ENCODE measurements around the gene SFI1.
"Not testable (repeated sequence)": the region's sequence is repeated elsewhere in the genome, so short reads cannot be mapped to it uniquely, and the experiment has no call there.

Gene SFI1, protein sequence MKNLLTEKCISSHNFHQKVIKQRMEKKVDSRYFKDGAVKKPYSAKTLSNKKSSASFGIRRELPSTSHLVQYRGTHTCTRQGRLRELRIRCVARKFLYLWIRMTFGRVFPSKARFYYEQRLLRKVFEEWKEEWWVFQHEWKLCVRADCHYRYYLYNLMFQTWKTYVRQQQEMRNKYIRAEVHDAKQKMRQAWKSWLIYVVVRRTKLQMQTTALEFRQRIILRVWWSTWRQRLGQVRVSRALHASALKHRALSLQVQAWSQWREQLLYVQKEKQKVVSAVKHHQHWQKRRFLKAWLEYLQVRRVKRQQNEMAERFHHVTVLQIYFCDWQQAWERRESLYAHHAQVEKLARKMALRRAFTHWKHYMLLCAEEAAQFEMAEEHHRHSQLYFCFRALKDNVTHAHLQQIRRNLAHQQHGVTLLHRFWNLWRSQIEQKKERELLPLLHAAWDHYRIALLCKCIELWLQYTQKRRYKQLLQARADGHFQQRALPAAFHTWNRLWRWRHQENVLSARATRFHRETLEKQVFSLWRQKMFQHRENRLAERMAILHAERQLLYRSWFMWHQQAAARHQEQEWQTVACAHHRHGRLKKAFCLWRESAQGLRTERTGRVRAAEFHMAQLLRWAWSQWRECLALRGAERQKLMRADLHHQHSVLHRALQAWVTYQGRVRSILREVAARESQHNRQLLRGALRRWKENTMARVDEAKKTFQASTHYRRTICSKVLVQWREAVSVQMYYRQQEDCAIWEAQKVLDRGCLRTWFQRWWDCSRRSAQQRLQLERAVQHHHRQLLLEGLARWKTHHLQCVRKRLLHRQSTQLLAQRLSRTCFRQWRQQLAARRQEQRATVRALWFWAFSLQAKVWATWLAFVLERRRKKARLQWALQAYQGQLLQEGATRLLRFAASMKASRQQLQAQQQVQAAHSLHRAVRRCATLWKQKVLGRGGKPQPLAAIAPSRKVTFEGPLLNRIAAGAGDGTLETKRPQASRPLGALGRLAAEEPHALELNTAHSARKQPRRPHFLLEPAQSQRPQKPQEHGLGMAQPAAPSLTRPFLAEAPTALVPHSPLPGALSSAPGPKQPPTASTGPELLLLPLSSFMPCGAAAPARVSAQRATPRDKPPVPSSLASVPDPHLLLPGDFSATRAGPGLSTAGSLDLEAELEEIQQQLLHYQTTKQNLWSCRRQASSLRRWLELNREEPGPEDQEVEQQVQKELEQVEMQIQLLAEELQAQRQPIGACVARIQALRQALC

GRCh38 chr22:31496007-31496734 lies at the start of gene SFI1:
Gene SFI1, plus strand, starts transcription at chr22:31496536. Its CDS starts 11,749 bp downstream, at chr22:31508285.
- DNase-seq, result peak; percentile 94

GRCh38 chr22:31446767-31447166 lies 49.6 kb upstream of the SFI1 start:
- no peak for DNase-seq

GRCh38 chr22:31447337-31447736 lies 49.0 kb upstream of the SFI1 start:
- DNase-seq, result no peak

- no peak for DNase-seq
Observed at GRCh38 chr22:31448382-31448781, 48.0 kb upstream of the SFI1 start.

DNA sequence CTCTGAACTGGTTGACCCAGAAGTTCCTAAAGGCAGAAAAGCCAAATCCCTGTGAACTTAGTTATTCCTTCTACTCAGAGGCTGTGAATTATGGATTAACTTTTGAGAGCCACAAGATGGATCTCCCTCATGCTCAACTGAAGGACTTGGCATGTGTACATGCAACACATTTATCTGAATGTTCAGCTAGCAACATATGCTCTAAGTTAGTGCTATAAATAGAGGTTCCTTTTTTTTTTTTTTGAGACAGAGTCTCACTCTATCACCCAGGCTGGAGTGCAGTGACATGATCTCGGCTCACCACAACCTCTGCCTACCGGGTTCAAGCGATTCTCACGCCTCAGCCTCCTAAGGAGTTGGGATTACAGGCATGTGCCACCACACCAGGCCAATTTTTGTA lies 46.8 kb upstream of the SFI1 start:
- no peak for DNase-seq

DNA sequence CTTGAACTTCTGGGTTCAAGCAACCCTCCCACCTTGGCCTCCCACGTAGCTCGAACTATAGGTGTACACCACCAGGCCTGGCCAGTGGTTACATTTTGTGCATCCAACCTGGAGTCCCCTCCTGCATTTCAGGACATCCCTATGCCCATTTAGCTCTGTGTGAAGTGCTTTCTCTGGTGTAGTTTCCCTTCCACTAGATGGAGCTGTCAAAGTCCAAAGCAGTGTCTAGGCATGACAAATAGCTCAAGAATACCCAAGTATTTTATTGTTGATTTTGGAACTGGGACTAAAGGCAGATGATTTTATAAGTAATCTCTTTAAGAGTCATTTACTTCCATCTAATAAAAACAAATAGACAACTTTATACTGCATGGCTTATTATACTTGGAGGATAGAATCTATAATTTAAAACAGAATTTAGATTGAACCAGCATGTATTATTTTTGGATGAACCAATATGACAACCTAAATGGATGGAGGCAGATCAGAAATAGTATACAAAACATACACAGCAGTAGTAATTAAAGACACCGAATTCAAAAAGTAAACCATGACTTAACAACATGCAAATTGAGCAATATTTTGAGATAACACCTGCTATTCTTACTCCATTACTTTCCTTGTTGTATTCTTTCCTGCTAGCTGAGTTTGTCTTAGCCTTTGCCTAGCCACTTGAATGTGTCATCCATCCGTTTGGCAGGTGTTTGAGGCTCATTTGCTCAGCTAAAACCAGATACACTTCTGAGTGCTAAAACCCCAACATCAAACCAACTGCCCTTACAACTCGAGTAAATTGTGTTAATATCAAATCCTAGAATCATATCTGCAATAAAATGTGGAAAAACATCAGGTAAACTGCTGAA lies 44.4 kb upstream of the SFI1 start:
- no peak for DNase-seq

- DNase-seq, result no peak
Observed at GRCh38 chr22:31461699-31462098, 34.6 kb upstream of the SFI1 start.

DNA sequence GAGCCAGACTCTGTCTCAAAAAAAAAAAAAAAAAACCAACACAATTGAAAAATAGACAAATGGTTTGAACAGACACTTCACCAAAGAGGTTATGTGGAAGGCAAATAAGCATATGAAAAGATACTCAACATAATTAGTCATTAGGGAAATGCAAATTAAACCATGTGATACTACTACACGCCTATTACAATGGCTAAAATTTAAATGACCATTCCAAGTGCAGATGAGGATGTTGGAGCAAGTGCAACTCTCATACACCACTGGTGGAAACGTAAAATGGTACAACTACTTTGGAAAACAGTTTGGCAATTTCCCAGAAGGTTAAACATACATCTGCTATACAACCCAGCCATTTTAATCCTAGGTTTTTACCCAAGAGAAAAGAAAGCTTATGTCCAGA lies 31.0 kb upstream of the SFI1 start:
- no peak for DNase-seq

GRCh38 chr22:31474743-31475142 lies 21.6 kb upstream of the SFI1 start:
- no peak for DNase-seq

DNA sequence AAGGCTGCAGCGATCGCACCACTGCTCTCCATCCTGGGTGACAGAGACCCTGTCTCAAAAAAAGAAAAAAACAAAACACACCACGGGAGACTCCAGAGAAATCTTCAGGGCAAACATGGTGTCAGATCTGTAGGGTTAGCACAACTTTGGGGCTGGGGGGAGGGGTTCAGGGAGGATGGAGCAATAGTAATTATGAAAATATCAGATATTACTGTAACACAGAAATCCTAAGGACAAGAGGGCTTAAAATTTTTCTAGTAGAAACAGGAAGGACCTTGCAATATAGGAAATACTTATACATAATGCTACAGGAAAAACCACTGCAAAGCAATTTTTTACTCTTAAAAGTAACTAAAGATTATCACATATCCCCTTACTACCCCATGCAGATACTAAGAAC lies 20.5 kb upstream of the SFI1 start:
- DNase-seq, result no peak

DNA sequence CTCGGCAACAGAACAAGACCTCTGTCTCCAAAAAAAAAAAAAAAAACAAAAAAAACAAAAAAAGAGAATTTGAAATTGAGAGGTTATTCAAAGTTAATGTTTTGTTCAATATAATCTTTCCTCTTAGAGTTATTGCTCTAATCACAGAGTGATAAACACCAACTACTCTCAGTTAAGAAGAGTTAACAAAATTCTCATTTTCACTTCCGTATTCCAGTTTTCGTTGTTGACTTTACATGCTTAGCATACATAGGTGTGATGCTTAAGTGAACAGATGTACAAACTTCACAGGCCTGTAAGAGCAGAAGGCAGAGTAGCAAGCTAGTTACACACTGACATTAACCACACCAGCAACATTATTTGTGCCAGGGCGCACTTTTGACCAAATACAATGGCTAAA lies 19.0 kb upstream of the SFI1 start:
- no peak for DNase-seq

GRCh38 chr22:31481129-31481528 lies 15.2 kb upstream of the SFI1 start:
- no peak for DNase-seq

DNA sequence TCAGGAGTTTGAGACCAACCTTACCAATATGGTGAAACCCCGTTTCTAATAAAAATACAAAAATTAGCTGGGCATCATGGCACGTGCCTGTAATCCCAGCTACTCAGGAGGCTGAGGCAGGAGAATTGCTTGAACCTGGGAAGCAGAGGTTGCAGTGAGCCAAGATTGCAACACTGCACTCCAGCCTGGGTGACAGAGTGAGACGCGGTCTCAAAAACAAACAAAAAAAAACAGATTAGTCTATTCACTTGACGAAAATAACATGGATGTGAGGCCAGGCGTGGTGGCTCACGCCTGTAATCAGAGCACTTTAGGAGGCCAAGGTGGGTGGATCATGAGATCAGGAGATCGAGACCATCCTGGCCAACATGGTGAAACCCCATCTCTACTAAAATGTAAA lies 13.9 kb upstream of the SFI1 start:
- not testable (repeated sequence) for DNase-seq

DNA sequence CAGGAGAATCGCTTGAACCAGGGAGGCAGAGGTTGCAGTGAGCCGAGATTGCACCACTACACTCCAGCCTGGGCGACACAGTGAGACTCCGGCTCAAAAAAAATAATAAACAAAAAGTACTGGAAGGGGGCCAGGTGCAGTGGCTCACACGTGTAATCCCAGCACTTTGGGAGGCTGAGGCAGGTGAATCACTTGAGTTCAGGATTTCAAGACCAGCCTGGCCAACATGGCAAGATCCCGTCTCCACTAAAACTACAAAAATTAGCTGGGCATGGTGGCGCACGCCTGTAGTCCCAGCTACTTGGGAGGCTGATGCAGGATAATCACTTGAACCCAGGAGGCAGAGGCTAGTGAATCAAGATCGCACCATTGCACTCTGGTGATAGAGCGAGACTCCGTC lies 10.0 kb upstream of the SFI1 start:
- not testable (repeated sequence) for DNase-seq

DNA sequence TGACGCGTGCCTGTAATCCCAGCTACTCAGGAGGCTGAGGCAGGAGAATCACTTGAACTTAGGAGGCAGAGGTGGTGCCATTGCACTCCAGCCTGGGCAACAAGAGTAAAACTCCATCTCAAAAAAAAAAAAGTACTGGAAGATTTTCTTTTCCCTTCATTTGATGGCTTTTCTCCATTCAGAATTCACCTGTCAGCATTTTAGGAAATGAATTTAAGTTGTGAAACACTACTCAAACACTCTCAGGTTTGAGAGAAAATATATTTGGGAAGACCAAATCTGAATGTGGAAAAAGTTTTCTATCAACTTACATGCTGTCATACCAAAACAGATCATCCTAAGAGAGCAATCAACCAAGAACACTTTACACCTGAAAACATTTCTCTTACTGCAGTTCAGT lies 9.4 kb upstream of the SFI1 start:
- DNase-seq, result no peak

GRCh38 chr22:31488346-31488883 lies 7.9 kb upstream of the SFI1 start:
- no peak for DNase-seq

- DNase-seq, result peak; percentile 33
Observed at GRCh38 chr22:31488988-31489617, 7.2 kb upstream of the SFI1 start.

DNA sequence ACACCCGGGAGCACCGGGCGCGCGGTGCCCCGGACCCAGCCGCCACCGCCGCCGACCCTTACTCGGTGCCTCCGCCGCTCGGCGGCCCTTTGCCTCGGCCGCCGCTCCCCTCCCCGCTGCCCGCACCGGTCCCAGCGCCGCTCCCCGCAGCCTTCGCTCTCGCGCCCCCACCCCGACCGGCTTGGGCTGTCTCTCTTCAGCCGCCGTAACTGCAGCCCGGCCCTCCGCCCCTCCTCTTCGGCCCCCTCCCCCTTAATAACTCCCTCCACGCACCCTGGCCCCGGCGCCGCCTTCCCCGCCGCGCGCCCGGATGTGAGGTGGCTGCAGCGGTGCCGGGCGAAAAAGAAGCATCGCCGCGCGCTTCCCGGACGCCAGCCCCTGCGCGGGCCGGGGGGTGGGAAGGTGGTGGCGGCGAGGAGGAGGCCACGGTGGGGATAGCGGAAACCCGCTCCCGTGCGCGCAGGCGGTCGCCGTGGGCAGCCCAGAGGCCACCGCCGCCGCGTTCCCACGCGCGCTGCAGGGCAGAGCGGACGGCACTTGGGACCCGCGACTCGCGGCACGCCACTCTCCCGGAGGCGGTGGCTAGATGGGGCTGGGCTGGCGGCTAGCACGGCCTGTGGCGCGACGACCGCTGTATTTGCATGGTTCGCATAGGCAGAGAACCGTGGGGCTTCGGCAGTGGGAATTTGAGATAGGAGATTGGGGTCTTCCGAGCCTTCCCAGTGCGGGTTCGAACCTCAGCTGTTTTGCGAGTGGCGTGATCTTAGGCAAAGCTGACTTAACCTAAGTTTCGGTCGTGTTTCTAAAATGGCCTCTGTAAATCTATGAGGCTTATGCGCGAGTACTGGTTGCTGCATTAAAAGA lies 6.5 kb upstream of the SFI1 start, which contains the start of gene EIF4ENIF1:
TSS of gene EIF4ENIF1 (minus strand) at position 211 of the 864 bp plus-strand sequence. CDS start 1,124 bp downstream, outside the sequence.
- peak; percentile 84 for DNase-seq

- peak; percentile 35 for DNase-seq
Observed at GRCh38 chr22:31490496-31490925, 5.8 kb upstream of the SFI1 start.

Measured in stimulated activated CD4-positive, alpha-beta T cell treated with anti-CD3 and anti-CD28 coated beads, Interleukin-12 subunit alpha, Interleukin-12 subunit beta, amount 100 ng/mL, for 4 hours (primary cell).